HFFc6 (cell line): Measurements from ENCODE around the gene FHOD3. TPM values are rescaled to one million over a fixed set of nuclear protein-coding genes. Genes with fewer than 3 reads are reported as not detected.

Experiments used
- DNase-seq: peaks from one replicate; pipeline ENCODE4 v3.0.0-alpha.2; 2018
- H3K27ac Mint-ChIP-seq: 2 replicates; pipeline ENCODE4 v1.8.0; 2020; ENCODE audit warnings: mild to moderate bottlenecking, mixed read lengths
- H3K27me3 Mint-ChIP-seq: 2 replicates; pipeline ENCODE4 v1.8.0; 2021; ENCODE audit warnings: mild to moderate bottlenecking, moderate library complexity, mixed read lengths; ENCODE audit not compliant: insufficient read depth
- H3K36me3 Mint-ChIP-seq: 2 replicates; pipeline ENCODE4 v1.8.0; 2021; ENCODE audit warnings: low read depth, mixed read lengths
- H3K4me1 Mint-ChIP-seq: 2 replicates; pipeline ENCODE4 v1.8.0; 2020; ENCODE audit warnings: low read depth, mixed read lengths
- H3K4me3 Mint-ChIP-seq: 2 replicates; pipeline ENCODE4 v1.8.0; 2020; ENCODE audit warnings: mild to moderate bottlenecking, moderate library complexity, mixed read lengths
- H3K9me3 Mint-ChIP-seq: 2 replicates; pipeline ENCODE4 v1.8.0; 2020; ENCODE audit warnings: mild to moderate bottlenecking, mixed read lengths
- total RNA-seq, 6 experiments: library from RNA; stranded (reverse); fragmentation: NEBNext Ultra II Directional; extraction: Animal tissue kit (Norgen Biotek cat#: 25700); gene quantifications; 2 replicates in 1 of 6; 3 replicates in 5 of 6; pipeline ENCODE4 v1.2.3, GENCODE V29; 2021
- TF ChIP-seq, protein P1 (sequence below): fragments of 200-600 bp; sonication (generic); IDR thresholded peaks from 2 replicates; pipeline ENCODE4 v1.5.0; 2021; ENCODE audit warnings: antibody characterized with exemption, mild to moderate bottlenecking

FHOD3 gene
- total RNA-seq, 6 experiments from 2014 or later: 32.8 to 67.6 (median 61.4) TPM

- no peak for DNase-seq
- Mint-ChIP-seq H3K4me3 (no peak overlapping the region), H3K27ac (no peak overlapping the region), H3K4me1 (peaks cover 29% of the 10 kb centered on the region), H3K27me3 (no peaks in the 10 kb centered on the region), H3K9me3 (no peaks in the 10 kb centered on the region), H3K36me3 (peaks cover 56% of the 10 kb centered on the region)
- TF ChIP-seq, protein P1, sequence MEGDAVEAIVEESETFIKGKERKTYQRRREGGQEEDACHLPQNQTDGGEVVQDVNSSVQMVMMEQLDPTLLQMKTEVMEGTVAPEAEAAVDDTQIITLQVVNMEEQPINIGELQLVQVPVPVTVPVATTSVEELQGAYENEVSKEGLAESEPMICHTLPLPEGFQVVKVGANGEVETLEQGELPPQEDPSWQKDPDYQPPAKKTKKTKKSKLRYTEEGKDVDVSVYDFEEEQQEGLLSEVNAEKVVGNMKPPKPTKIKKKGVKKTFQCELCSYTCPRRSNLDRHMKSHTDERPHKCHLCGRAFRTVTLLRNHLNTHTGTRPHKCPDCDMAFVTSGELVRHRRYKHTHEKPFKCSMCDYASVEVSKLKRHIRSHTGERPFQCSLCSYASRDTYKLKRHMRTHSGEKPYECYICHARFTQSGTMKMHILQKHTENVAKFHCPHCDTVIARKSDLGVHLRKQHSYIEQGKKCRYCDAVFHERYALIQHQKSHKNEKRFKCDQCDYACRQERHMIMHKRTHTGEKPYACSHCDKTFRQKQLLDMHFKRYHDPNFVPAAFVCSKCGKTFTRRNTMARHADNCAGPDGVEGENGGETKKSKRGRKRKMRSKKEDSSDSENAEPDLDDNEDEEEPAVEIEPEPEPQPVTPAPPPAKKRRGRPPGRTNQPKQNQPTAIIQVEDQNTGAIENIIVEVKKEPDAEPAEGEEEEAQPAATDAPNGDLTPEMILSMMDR: no peak
These were observed 507.6 kb downstream of the FHOD3 start for GRCh38 chr18:36805105-36805504.

DNA sequence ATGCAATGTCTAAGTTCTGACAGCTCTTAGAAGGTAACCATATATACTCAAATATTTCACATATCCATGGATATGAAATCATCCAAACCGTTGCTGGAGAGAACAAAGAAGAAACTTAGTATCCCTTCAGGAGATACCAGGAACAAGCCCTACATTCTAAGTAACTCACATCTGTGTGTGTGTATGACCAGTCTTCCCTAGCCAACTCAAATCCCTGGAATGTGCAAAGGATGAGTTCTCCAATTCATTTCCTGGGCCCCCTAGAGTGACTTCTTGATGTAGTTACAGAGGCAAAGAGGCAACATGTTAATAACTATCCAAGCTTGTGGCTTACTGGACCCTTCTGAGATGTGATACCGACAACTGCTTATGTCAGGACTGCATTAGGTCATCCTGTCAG lies 511.2 kb downstream of the FHOD3 start:
- Mint-ChIP-seq H3K4me3 (peak overlapping the region; percentile 66), H3K27me3 (peaks cover 1% of the 10 kb centered on the region; the same call in 1 of the 2 replicates), H3K4me1 (peaks cover 64% of the 10 kb centered on the region), H3K9me3 (no peaks in the 10 kb centered on the region), H3K27ac (peak overlapping the region; percentile 69), H3K36me3 (peaks cover 35% of the 10 kb centered on the region)
- TF ChIP-seq, protein P1: no peak
- DNase-seq: peak; percentile 74

GRCh38 chr18:36809590-36810381 lies 512.3 kb downstream of the FHOD3 start:
- TF ChIP-seq, protein P1: peak; percentile 92
- Mint-ChIP-seq H3K27ac (peak overlapping the region; percentile 69), H3K4me1 (peaks cover 64% of the 10 kb centered on the region), H3K4me3 (peak overlapping the region; percentile 32; the same call in 1 of the 2 replicates), H3K36me3 (peaks cover 28% of the 10 kb centered on the region), H3K27me3 (peaks cover 1% of the 10 kb centered on the region; the same call in 1 of the 2 replicates), H3K9me3 (no peaks in the 10 kb centered on the region)
- peak; percentile 78 for DNase-seq

DNA sequence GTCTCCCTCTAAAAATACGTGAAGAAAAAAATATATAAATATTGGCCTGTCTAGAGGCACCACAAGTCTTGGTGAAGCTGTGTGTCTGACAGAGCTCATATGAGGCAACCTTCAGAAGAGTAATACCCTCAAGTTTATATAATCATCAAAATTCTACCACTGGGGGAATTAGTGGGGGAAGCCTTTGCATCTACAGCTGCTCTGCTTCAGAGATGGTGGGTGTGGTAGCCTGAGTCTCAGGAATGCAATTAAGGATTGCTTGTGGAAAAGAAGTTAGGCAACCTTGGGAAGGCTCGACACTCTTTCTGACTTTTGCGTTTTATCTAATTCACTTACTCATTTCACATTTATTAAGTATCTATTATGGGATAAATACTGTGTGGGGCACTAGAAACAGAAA lies 513.9 kb downstream of the FHOD3 start:
- Mint-ChIP-seq H3K27ac (peak overlapping the region; percentile 53; the same call in 1 of the 2 replicates), H3K4me1 (peaks cover 64% of the 10 kb centered on the region), H3K9me3 (no peaks in the 10 kb centered on the region), H3K36me3 (peaks cover 15% of the 10 kb centered on the region), H3K27me3 (peaks cover 1% of the 10 kb centered on the region; the same call in 1 of the 2 replicates), H3K4me3 (no peak overlapping the region; the same call in 1 of the 2 replicates)
- no peak for DNase-seq
- TF ChIP-seq, protein P1: no peak

GRCh38 chr18:36811955-36812354 lies 514.4 kb downstream of the FHOD3 start:
- Mint-ChIP-seq H3K27ac (peak overlapping the region; percentile 53), H3K27me3 (peaks cover 1% of the 10 kb centered on the region; the same call in 1 of the 2 replicates), H3K4me1 (peaks cover 63% of the 10 kb centered on the region), H3K4me3 (no peak overlapping the region; the same call in 1 of the 2 replicates), H3K36me3 (peaks cover 13% of the 10 kb centered on the region), H3K9me3 (no peaks in the 10 kb centered on the region)
- DNase-seq: peak; percentile 8
- TF ChIP-seq, protein P1: no peak
